GDM1 (cell line): Measurements from ENCODE around the gene MEF2D.
A peak's percentile ranks its signal among the peaks of the same experiment; 100 is the strongest.

Source experiments
- DNase-seq: peaks from one replicate; lab custom pipeline; 2025; lab: John Stamatoyannopoulos, UW

MEF2D gene

DNA sequence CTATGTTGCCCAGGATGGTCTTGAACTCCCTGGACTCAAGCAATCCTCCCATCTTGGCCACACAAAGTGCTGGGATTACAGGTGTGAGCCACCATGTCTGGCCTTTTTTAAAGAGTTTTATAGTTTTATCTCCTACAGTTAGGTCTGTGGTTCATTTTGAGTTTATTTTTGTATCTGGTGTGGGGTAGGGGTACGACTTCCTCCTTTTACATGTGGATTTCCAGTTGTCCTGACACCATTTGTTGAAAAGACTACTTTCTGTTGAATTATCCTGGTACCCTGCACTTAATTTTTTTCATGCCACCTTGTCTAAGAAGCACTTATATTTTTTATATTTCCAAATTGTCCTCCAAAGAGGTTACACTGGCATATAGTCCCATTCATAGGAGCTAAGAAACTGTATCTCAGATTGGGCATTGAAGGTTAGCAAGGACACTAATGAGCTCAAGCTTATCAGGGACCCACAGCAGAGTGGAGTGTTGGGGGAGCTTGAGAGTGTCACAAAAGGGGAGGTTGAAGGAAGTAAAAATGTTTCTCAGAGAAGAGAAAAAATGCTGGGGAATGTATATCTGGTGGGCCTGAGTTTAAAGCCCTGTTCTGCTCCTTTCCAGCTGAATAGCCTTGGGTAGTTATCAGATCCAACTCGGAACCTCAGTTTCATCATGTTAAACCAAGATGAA lies 23.4 kb upstream of the MEF2D start:
- no peak for DNase-seq

DNA sequence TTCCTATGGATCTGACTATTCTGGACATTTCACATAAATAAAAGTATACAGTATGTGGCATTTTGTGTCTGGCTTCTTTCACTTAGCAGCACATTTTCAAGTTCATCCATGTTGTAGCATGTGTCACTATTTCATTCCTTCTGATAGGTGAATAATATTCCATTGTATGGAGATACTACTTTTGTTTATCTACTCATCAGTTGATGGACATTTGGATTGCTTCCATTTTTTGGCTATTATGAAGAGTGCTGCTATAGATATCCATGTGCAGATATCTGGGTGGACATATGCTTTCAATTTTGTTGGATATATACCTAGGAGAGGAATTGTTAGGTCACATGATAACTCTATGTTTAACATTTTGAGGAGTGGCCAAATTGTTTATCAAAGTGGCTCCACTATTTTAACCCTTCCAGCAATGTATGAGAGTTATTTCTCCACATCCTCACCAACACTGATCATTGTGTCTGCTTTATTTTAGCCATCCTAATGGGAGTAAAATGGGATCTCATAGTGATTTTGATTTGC lies 21.9 kb upstream of the MEF2D start:
- no peak for DNase-seq

DNA sequence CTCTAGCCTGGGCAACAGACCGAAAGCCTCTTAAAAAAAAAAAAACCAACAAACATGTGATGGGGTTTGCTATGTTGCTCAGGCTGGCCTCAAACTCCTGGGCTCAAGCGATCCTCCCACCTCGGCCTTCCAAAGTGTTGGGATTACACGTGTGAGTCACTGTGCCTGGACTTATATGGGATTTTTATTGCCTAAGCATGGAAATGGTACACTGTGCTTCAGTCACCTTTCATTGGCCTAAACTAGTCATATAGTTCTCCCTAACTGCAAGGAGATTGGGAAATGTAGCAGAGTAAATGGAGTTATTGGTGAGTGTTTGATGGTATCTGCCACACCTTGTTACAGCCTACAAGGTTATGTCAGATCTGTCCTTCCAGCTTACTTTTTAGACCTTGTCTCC lies 17.2 kb upstream of the MEF2D start:
- no peak for DNase-seq

DNA sequence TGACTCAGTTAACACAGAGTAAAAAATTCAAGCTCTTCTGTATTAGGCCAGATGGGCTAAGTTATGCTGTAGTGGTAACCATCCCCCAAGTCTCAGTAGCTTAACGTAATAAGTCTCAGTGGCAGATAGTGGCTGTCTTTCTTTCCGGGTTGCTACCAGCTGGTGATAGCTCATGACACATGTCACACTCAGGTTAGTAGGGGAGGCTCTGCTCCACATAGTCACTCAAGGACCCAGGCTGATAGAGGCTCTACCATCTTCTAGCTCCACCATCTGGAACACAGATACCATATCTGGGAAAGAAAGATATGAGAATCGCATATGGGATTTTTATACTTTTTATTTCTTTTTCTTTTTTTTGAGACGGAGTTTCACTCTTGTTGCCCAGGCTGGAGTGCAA lies 16.2 kb upstream of the MEF2D start:
- no peak for DNase-seq

DNA sequence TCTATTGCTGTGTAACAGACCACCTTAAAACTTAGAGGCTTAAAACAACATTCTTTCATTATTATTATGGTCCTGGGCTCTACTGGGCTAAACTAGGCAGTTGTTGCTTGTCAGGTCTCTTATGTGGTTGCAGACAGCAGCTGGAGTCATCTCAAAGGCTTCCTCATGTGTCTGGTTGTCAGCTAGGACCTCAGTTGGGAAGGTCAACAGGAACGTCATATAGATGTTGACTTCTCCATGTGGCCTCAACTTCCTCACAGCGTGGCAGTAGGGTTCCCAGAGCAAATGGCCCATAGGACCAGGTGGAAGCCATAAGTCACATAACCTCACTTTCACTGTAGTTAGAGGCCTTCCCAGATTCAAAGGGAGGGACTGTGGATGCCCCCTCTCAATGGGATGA lies 15.4 kb upstream of the MEF2D start:
- DNase-seq = no peak

DNA sequence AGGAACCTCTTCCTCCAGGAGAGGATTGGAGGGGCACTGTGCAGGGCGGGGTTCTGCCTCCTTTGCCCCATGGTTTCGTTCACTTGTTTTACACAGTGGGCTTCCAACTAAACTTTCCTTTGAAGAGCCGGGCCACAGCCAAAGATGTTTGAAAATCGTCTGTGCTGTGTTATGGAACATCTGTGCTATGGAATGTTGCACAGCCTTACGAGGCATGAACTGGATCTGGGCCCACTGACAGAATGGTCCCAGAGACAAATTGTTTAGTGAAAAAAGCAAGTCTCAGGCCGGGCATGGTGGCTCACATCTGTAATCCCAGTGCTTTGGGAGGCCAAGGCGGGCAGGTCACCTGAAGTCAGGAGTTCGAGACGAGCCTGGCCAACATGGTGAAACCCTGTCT lies 12.6 kb upstream of the MEF2D start:
- DNase-seq = no peak

DNA sequence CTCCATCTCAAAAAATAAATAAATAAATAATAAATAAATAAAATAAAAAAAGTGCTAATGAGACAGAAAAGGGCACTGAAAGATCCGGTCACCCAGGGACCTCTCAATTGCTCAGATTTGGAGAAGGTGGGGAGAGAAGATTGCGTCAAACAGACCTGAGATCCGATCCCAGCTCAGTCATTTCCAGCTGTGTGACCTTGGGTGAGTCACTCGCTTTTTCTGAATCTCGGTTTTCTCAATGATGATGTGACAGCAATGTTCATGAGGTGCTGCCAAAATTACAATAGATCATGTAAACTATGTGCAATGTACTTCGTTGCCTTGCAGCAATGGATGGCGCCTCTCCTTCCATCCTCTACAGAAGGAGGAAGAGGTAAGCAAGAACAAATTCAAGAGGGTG lies 11.1 kb upstream of the MEF2D start:
- no peak for DNase-seq

DNA sequence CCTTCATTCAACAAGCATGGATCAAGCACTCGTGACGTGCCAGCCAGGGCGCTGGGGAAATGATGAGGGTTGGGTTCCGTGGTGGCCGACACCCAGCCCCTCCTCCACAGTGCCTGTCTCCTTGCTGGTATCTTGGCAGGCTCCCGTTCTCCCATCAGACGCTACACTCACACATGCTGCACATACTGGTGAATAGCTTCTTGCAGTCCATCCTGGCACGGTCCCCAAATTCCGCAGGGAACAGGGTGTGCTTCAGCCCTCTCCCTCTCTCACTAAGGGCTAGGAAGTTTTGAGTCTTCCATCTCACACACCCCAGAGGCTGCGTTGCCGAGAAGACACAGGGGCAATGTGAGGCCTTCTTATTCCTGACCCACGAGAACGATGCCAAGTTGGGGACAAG lies 10.1 kb upstream of the MEF2D start:
- DNase-seq = no peak

DNA sequence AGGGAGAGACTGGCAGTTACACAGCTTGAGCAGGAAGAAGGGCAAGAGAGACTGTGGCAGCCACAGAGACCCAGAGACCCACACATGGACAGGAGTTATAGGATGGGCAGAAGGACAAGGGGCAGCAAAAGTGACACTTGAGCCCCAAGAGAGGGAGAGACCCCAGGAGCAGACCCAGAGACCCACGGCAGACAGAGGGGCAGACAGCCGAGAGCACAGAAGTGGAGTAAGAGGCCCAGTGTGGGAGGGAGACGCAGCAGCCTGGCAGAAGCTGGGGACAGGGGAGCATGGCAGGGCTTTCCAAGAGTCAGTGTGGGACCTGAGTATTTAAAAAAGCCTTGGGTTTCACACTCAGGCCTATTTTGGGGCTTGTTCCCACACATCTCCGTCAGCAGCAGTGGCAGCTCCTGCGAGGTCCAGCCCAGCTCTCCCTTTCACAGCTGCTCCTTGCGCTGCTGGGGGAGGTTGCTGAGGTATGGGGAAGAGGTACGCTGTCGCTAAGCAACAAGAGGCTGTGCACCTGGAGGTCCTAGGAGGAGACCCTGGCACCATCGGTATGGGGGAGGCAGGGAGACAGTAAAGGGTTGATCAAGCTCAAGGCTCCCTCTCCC lies 9.0 kb upstream of the MEF2D start:
- no peak for DNase-seq

DNA sequence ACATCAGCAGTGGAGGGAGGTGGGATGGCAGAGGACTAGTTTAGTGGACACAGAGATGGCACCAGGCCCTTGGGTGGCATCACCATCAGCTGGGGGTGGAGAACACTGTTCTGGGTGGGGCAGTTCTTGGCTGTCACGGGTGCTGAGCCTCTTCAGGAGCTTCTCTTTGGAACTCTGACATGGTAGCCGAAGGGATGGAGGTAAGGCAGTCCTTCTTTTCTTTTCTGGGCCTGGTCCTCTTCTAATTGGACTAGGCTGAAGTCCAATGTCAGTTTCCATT lies 8.3 kb upstream of the MEF2D start:
- no peak for DNase-seq

DNA sequence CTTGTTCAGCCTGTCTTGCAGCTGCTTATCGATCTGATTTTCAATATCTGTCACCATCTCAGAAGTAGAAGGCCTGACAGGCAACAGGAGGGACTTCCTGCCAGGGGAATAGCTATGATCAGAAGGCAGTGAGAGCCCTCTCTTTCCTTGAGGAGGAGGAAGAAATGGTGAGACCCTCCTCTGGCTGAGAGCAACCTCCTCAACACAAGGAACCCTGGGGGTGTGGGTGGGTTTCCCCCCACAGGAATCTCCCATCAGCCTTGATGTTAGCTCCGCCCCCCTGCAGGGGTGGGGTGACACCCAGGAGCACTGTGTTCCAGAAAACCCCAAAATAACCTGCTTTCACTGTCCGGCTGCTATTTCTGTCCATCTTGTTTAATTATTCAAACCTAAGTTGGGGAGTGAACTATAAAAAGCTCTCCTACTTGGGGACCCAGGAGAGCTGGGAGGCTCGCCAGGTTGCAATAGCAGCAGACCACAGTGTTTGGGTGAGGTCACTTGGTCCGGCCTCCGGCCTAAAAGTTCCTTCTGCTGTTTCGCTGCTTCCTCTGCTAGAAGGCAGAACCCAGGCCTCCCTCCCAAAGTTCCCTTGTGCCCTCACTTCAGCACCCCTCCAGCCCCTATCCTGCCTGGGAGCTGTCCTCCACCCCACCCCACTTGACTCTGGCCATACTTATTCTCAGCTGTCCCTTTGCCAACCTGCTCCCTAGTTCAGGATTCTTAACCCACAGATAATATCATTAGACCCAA lies 7.8 kb upstream of the MEF2D start:
- no peak for DNase-seq

DNA sequence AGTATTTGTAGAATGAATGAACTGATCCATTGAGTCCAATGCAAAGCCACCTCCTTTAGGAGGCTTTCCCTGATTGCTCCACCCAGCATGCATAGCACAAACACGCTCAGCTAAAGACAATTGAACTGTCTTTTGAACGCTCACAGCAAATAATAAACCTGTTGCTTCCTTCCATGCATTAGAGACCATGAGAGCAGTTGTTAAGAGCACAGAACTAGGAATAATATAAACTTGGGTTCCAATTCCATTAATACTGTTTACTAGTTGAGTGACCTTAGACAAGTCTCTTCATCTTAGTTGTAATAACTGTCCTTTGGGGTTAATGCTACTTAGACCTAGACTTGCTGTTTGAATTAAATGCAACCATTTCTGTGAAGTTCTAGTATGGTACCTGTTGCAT lies 5.9 kb upstream of the MEF2D start:
- no peak for DNase-seq

DNA sequence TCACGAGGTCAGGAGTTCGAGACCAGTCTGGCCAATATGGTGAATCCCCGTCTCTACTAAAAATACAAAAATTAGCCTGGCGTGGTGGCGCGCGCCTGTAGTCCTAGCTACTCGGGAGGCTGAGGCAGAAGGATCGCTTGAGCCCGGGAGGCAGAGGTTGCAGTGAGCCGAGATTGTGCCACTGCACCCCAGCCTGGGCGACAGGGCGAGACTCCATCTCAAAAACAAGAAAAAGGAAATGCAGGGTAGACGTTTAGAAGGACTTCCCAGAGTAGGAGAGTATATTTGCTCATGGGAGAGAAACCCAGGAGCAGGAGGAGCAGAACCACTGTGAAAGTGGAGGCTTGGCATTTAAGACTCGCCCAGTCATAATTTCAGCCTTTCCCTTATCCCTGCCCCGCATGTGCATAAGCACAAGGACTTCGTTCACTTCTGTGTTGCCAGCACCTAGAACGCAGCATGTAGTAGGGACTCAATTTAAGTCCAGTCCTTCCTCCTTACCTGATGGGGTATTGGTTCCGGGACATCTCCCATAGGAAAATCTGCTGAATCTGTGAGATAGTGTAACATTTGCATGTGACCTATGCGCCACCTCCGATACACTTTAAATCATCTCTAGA lies 5.2 kb upstream of the MEF2D start:
- DNase-seq = no peak

DNA sequence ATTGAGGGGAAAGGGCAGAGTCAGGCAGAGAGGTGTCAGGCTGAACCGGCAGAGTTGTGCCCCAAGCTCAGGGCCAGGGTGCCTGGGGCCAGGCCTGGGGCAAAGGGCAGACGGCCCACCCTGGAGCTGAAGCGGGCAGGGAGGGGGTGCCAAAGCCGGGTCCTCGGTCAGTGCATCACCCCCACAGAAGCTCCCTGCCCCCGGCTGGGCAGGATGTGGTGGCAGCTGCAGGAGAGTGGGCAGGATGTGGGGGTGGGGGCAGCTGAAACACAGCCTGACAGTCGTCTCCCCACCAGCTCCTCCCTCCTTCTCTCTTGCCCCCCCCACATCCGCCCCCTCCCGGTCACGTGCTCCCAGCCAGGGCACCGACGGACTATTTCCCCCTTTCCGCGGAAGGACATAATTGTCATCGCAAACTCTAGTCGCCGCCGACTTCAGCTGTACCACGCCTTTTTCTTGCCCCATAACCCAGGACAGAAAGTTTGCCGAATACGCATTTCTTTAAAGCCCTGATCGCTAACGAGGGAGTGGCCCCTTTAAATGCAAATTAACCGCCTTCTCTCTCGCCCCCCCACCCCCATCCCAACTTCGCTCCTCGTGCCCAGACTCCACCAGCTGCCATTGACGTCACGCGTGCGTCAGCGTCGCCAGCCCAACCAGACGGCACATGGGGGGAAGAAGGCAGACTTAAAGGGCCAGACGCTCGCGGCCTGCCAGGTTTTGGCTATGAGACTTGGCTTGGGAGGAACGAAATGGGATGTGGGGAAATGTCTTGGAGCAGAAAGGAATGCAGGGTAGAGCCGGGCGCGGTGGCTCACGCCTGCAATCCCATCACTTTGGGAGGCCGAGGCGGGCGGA lies 4.5 kb upstream of the MEF2D start:
- peak; percentile 98 for DNase-seq

DNA sequence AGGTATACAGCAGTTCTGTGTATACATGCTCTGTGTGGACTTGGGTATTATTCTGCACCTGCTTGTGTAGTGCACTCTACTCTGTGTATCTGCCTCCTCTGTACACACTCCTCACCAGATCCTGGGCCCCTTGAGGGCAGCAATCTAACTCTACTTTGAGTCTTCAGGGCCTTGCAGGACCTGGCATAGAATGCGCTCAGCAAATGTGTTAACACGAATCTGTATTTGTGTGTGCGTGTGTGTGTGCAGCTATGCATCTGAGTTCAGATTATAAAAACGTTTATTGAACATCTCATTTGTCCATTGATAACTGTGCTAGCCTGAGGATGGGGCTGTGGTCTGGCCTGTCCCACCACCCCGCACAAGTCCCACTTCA lies 3.9 kb upstream of the MEF2D start:
- DNase-seq = peak; percentile 59

DNA sequence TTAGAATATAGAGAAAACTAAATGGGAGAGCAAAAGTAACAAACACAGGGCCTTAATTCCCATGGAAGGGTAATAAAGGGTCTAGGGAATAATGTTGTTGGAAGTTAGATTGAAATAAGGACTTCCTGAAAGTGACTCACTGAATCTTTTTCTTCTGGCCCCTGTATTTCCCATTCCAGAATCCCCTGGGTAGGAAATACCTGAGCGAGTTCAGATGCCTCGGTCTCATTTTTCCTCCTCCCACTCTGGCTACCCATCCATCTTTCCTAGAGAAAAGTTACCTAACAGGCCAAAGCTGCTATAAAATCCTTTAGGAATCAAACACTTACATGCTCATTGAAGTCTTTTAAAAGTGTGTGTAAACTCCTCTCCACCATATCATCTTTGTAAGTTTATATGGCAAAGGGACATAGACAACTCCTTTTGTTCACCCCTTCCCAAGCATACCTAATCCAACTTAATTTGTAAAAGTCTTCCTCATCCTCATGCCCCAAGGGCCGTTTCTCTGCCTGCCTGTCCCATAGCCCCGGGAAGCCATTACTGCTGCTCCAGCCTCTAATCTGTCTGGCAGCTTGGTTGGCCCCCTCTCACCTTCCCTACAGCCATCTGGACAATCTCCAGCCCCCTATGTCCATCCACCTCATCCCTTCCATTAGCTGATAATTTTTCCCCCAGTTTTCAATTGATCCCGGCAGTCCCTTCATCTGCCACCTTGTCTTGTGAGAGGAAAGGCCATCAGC lies 3.3 kb upstream of the MEF2D start:
- no peak for DNase-seq

DNA sequence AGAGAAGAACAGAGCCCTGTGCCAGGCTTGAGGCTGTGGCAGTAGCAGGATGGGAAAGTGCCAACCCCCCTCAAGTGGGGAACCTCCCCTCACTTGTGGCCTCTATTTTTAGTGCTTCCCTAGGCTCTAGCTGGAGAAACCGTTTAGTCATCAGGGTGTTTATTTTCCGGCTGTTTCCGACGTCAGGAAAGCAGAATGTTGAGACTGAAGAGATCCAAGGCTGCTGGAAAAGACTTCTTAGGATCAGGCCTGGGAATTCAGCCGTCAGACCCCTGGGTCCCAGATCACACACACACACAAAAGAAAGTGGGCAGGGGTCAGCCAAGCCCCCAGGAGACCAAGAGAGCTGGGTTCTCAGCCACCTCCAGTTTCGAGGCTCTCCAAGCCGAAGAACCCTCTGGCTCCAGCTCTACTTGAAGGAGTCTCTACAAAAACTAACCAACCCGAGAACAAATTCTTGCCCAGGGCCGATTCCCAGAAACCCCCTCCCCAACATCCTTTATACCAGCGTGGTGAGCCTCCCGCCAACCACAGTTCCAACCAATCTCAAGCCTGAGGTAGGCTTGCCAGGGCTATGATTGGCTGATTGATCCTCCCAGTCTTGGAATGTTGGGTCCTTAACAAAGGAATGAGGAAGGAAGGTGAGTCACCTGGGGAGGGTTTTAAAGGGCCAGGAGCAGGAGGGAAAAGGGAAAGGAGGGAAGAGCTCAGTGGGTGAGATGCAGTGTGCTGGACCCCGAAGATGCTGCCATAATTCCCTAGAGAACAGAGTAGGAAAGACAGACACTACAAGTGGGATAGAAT lies 2.5 kb upstream of the MEF2D start:
- DNase-seq = peak; percentile 84

DNA sequence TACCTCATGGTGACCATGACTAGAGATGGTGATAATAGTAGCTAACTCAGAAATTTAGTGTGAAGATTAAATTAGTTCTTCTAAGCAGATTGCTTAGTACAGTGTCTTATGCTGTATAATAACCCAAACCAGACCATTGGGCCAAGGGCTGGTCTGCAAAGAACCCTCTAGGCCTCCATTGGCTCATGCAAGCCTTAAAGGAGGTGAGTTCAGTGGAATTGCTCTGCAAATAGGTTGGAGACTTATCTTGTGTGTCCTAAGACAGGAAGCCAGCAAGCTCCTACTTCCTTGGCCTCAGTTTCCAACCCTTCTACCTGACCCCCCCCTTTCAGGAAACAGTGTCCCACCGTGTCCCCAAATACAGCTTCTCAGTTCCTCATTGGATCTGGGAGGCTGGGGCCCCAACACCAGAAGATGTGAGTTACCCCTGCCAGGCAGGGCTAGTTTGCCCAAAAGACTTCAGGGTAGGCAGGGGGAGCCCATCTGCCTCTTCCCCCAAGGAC lies 1.9 kb upstream of the MEF2D start:
- DNase-seq = no peak

DNA sequence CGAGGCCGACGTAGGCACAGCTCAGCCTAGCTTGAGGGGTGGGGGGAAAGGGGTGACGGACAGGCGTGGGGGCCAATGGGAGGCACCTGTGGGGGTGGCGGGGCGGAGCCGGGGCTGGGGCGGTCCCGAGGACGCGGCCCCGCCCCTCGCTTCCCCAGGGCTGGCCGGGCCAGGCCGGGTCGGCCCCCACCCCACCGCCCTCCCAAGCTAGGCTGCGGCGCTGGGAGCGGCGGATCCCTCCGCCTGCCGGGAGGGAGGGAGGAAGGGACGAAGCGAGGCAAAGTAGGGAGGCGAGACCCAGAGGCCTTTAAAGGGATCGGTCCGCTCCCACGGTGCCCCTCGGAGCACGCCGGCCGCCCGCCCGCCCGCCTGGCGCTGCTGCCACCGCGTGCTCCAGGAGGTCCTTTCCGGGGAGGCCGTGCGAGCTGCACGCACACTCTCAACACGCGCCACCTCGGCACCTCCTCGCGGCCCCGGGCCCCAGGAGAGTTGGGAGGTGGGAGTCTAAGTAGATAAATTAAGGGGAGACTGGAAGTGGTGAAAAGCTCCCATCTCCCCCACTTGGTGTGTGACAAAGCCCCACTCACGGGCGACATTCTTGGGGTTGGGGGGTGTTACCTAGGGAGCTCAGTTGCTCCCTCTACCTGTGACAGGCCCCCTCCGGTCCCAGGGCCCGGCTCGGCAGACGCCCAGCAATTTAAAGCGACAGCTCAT lies 375 bp upstream of the MEF2D start:
- peak; percentile 96 for DNase-seq
